HEK293 (cell line): ENCODE results near the gene GNG3.

Experiments used
- CTCF ChIA-PET: fragments of 350-600 bp; formaldehyde crosslinking; extraction: SDS; loops from one replicate; lab custom pipeline; 2021; ENCODE audit warnings: antibody characterized with exemption; lab: Yijun Ruan, JAX
- POLR2A ChIA-PET: fragments of 300-600 bp; formaldehyde crosslinking; extraction: SDS; loops from one replicate; lab custom pipeline; 2020; ENCODE audit warnings: antibody characterized with exemption, inconsistent platforms; lab: Yijun Ruan, JAX
- H3K27ac ChIP-seq: fragments of 200-500 bp; sonication (Bioruptor generic); 2 replicates; pipeline ENCODE4 v1.5.1; 2014; ENCODE audit warnings: low read depth, low read length, control low read depth, inconsistent platforms; ENCODE audit errors: extremely low read depth
- H3K36me3 ChIP-seq, 2 experiments: fragments of 200-500 bp in 1 of 2; sonication (Bioruptor generic) in 1 of 2; 1 replicate in 1 of 2; 2 replicates in 1 of 2; pipeline ENCODE4 v1.5.1; 2014 to 2017; ENCODE audit warnings: inconsistent platforms in 2 of 2, low read length in 2 of 2; ENCODE audit not compliant: control insufficient read depth in 2 of 2, insufficient read depth in 1 of 2
- H3K4me1 ChIP-seq: fragments of 200-500 bp; sonication (Bioruptor generic); 2 replicates; pipeline ENCODE4 v1.5.1; 2014; ENCODE audit warnings: mild to moderate bottlenecking, low read length, inconsistent platforms; ENCODE audit not compliant: control insufficient read depth, insufficient read depth
- H3K4me3 ChIP-seq: 2 replicates; pipeline ENCODE4 v1.5.1; 2011; ENCODE audit warnings: low read depth, mild to moderate bottlenecking, control low read depth, low read length, moderate library complexity
- H3K9me3 ChIP-seq: fragments of 200-500 bp; sonication (Bioruptor generic); 2 replicates; pipeline ENCODE4 v1.5.1; 2014; ENCODE audit warnings: low read depth, low read length, inconsistent platforms; ENCODE audit not compliant: control insufficient read depth, insufficient read depth
- FEZF1 ChIP-seq: fragments of 450-650 bp; formaldehyde crosslinking; IDR thresholded peaks from 2 replicates; pipeline ENCODE4 v1.5.1; 2016; ENCODE audit warnings: missing biosample characterization, missing genetic modification characterization
- GLIS1 ChIP-seq: fragments of 450-650 bp; formaldehyde crosslinking; IDR thresholded peaks from 2 replicates; pipeline ENCODE4 v1.5.1; 2016; ENCODE audit warnings: missing biosample characterization, missing genetic modification characterization
- HOXA7 ChIP-seq: sonication (generic); formaldehyde crosslinking; IDR thresholded peaks from 2 replicates; pipeline ENCODE4 v1.8.1; 2022; ENCODE audit warnings: missing genetic modification reagents, borderline replicate concordance
- HOXC10 ChIP-seq: sonication (generic); formaldehyde crosslinking; IDR thresholded peaks from 2 replicates; pipeline ENCODE4 v1.8.1; 2023; ENCODE audit warnings: mild to moderate bottlenecking, missing genetic modification reagents
- RBAK ChIP-seq: fragments of 450-650 bp; formaldehyde crosslinking; IDR thresholded peaks from 2 replicates; pipeline ENCODE4 v1.5.1; 2016; ENCODE audit warnings: missing biosample characterization, missing genetic modification characterization
- SP3 ChIP-seq: fragments of 450-650 bp; formaldehyde crosslinking; IDR thresholded peaks from 2 replicates; pipeline ENCODE4 v1.5.1; 2016; ENCODE audit warnings: missing biosample characterization, missing genetic modification characterization
- SP7 ChIP-seq: fragments of 450-650 bp; formaldehyde crosslinking; IDR thresholded peaks from 2 replicates; pipeline ENCODE4 v1.5.1; 2016; ENCODE audit warnings: missing biosample characterization, missing genetic modification characterization
- TRIM28 ChIP-seq: IDR thresholded peaks from 2 replicates; pipeline ENCODE4 v1.6.1; 2011; ENCODE audit warnings: low read length, control low read depth, borderline replicate concordance
- YY1 ChIP-seq: fragments of 450-650 bp; formaldehyde crosslinking; IDR thresholded peaks from 2 replicates; pipeline ENCODE4 v1.5.1; 2018; ENCODE audit warnings: missing biosample characterization, missing genetic modification characterization
- ZBTB1 ChIP-seq: fragments of 450-650 bp; formaldehyde crosslinking; IDR thresholded peaks from 2 replicates; pipeline ENCODE4 v1.5.1; 2016; ENCODE audit warnings: missing biosample characterization, missing genetic modification characterization
- ZBTB21 ChIP-seq: fragments of 450-650 bp; formaldehyde crosslinking; IDR thresholded peaks from 2 replicates; pipeline ENCODE4 v1.5.1; 2017; ENCODE audit warnings: missing biosample characterization, missing genetic modification characterization
- ZEB2 ChIP-seq: fragments of 450-650 bp; formaldehyde crosslinking; IDR thresholded peaks from 2 replicates; pipeline ENCODE4 v1.5.1; 2016; ENCODE audit warnings: missing biosample characterization, missing genetic modification characterization
- ZFP69B ChIP-seq: fragments of 450-650 bp; formaldehyde crosslinking; IDR thresholded peaks from 2 replicates; pipeline ENCODE4 v1.5.1; 2016; ENCODE audit warnings: missing biosample characterization, missing genetic modification characterization
- ZNF148 ChIP-seq: fragments of 450-650 bp; formaldehyde crosslinking; IDR thresholded peaks from 2 replicates; pipeline ENCODE4 v1.5.0; 2017; ENCODE audit warnings: missing biosample characterization, missing genetic modification characterization, borderline replicate concordance
- ZNF155 ChIP-seq: fragments of 450-650 bp; formaldehyde crosslinking; IDR thresholded peaks from 2 replicates; pipeline ENCODE4 v1.5.1; 2016; ENCODE audit warnings: missing biosample characterization, missing genetic modification characterization
- ZNF175 ChIP-seq: fragments of 450-650 bp; formaldehyde crosslinking; IDR thresholded peaks from 2 replicates; pipeline ENCODE4 v1.5.1; 2016; ENCODE audit warnings: missing biosample characterization, missing genetic modification characterization
- ZNF184 ChIP-seq: fragments of 450-650 bp; IDR thresholded peaks from 2 replicates; pipeline ENCODE4 v1.5.1; 2018; ENCODE audit warnings: missing biosample characterization, mild to moderate bottlenecking, missing genetic modification characterization
- ZNF23 ChIP-seq: fragments of 450-650 bp; formaldehyde crosslinking; IDR thresholded peaks from 2 replicates; pipeline ENCODE4 v1.5.1; 2016; ENCODE audit warnings: missing biosample characterization, missing genetic modification characterization, borderline replicate concordance
- ZNF239 ChIP-seq: fragments of 450-650 bp; formaldehyde crosslinking; IDR thresholded peaks from 2 replicates; pipeline ENCODE4 v1.5.1; 2016; ENCODE audit warnings: missing biosample characterization, missing genetic modification characterization
- ZNF24 ChIP-seq: fragments of 450-650 bp; formaldehyde crosslinking; IDR thresholded peaks from 2 replicates; pipeline ENCODE4 v1.5.1; 2016; ENCODE audit warnings: missing biosample characterization, missing genetic modification characterization
- ZNF266 ChIP-seq: fragments of 450-650 bp; formaldehyde crosslinking; IDR thresholded peaks from 2 replicates; pipeline ENCODE4 v1.5.1; 2016; ENCODE audit warnings: missing biosample characterization, missing genetic modification characterization, low read depth
- ZNF302 ChIP-seq: fragments of 450-650 bp; formaldehyde crosslinking; IDR thresholded peaks from 2 replicates; pipeline ENCODE4 v1.5.1; 2016; ENCODE audit warnings: missing biosample characterization, missing genetic modification characterization, low read depth
- ZNF324 ChIP-seq: fragments of 450-650 bp; formaldehyde crosslinking; IDR thresholded peaks from 2 replicates; pipeline ENCODE4 v1.5.1; 2016; ENCODE audit warnings: missing biosample characterization, missing genetic modification characterization
- ZNF37A ChIP-seq: fragments of 450-650 bp; IDR thresholded peaks from 2 replicates; pipeline ENCODE4 v1.5.1; 2018; ENCODE audit warnings: missing biosample characterization, missing genetic modification characterization
- ZNF394 ChIP-seq: fragments of 450-650 bp; formaldehyde crosslinking; IDR thresholded peaks from 2 replicates; pipeline ENCODE4 v1.5.1; 2016; ENCODE audit warnings: missing biosample characterization, missing genetic modification characterization, mild to moderate bottlenecking, moderate library complexity, borderline replicate concordance
- ZNF426 ChIP-seq: fragments of 450-650 bp; formaldehyde crosslinking; IDR thresholded peaks from 2 replicates; pipeline ENCODE4 v1.5.1; 2017; ENCODE audit warnings: missing biosample characterization, missing genetic modification characterization, mild to moderate bottlenecking, inconsistent platforms, moderate library complexity
- ZNF530 ChIP-seq: fragments of 450-650 bp; formaldehyde crosslinking; IDR thresholded peaks from 2 replicates; pipeline ENCODE4 v1.5.1; 2016; ENCODE audit warnings: low read depth, missing biosample characterization, missing genetic modification characterization
- ZNF544 ChIP-seq: fragments of 450-650 bp; formaldehyde crosslinking; IDR thresholded peaks from 2 replicates; pipeline ENCODE4 v1.5.0; 2017; ENCODE audit warnings: missing biosample characterization, missing genetic modification characterization
- ZNF548 ChIP-seq: fragments of 450-650 bp; formaldehyde crosslinking; IDR thresholded peaks from 2 replicates; pipeline ENCODE4 v1.5.1; 2016; ENCODE audit warnings: missing biosample characterization, missing genetic modification characterization
- ZNF558 ChIP-seq: fragments of 450-650 bp; formaldehyde crosslinking; IDR thresholded peaks from 2 replicates; pipeline ENCODE4 v1.5.1; 2016; ENCODE audit warnings: missing biosample characterization, missing genetic modification characterization
- ZNF571 ChIP-seq: fragments of 450-650 bp; formaldehyde crosslinking; IDR thresholded peaks from 2 replicates; pipeline ENCODE4 v1.5.0; 2017; ENCODE audit warnings: missing biosample characterization, missing genetic modification characterization
- ZNF600 ChIP-seq: fragments of 450-650 bp; formaldehyde crosslinking; IDR thresholded peaks from 2 replicates; pipeline ENCODE4 v1.5.1; 2016; ENCODE audit warnings: missing biosample characterization, missing genetic modification characterization
- ZNF621 ChIP-seq: fragments of 450-650 bp; formaldehyde crosslinking; IDR thresholded peaks from 2 replicates; pipeline ENCODE4 v1.5.1; 2017; ENCODE audit warnings: missing biosample characterization, missing genetic modification characterization
- ZNF624 ChIP-seq: fragments of 450-650 bp; formaldehyde crosslinking; IDR thresholded peaks from 2 replicates; pipeline ENCODE4 v1.5.1; 2017; ENCODE audit warnings: missing biosample characterization, missing genetic modification characterization
- ZNF629 ChIP-seq: fragments of 450-650 bp; formaldehyde crosslinking; IDR thresholded peaks from 2 replicates; pipeline ENCODE4 v1.5.1; 2017; ENCODE audit warnings: missing biosample characterization, missing genetic modification characterization
- ZNF645 ChIP-seq: fragments of 450-650 bp; formaldehyde crosslinking; IDR thresholded peaks from 2 replicates; pipeline ENCODE4; 2016; ENCODE audit warnings: missing biosample characterization, missing genetic modification characterization
- ZNF707 ChIP-seq: fragments of 450-650 bp; formaldehyde crosslinking; IDR thresholded peaks from 2 replicates; pipeline ENCODE4 v1.5.1; 2016; ENCODE audit warnings: missing biosample characterization, missing genetic modification characterization
- ZNF776 ChIP-seq: fragments of 450-650 bp; formaldehyde crosslinking; IDR thresholded peaks from 2 replicates; pipeline ENCODE4 v1.5.0; 2017; ENCODE audit warnings: missing biosample characterization, missing genetic modification characterization, borderline replicate concordance

The GNG3 gene

GRCh38 chr11:62688491-62688890, 19.0 kb upstream of the GNG3 start (continued):
- no peak for TF ChIP-seq HOXC10 (CRISPR knock-in tag)
- TF ChIP-seq SP7, result no peak
- TF ChIP-seq ZNF645 (tag by site-specific recombination), result no peak
- TF ChIP-seq GLIS1 (tag by site-specific recombination), result no peak
- no peak for TF ChIP-seq YY1

GRCh38 chr11:62689421-62690183, 17.9 kb upstream of the GNG3 start, which contains the start of gene LRRN4CL:
TSS of gene LRRN4CL (minus strand) at chr11:62689530. CDS start at chr11:62688508, 1,022 bp downstream.
- Histone ChIP-seq H3K4me3 (no peak within 1 kb of the TSS), H3K27ac (no peak within 1 kb of the TSS)
- CTCF ChIA-PET, result interaction anchor here (0.5 to 2.3 kb wide), 7 partner anchors 9 to 294 kb away, joined by 3 to 9 read pairs (median 4); no protein-coding TSS in a partner anchor
- TF ChIP-seq YY1 (no peak), ZNF155 (tag by site-specific recombination) (no peak), ZNF184 (no peak), ZNF23 (tag by site-specific recombination) (no peak), ZNF426 (tag by site-specific recombination) (no peak), RBAK (no peak), ZNF37A (tag by site-specific recombination) (no peak), ZNF239 (no peak), ZNF394 (tag by site-specific recombination) (no peak), ZNF266 (tag by site-specific recombination) (no peak), ZNF302 (tag by site-specific recombination) (no peak), ZNF530 (tag by site-specific recombination) (no peak), ZNF558 (tag by site-specific recombination) (no peak), ZNF707 (tag by site-specific recombination) (no peak), ZBTB21 (peak; percentile 44; the same call in 1 of the 2 replicates), ZNF548 (tag by site-specific recombination) (no peak), ZNF24 (tag by site-specific recombination) (no peak), ZNF624 (tag by site-specific recombination) (no peak), ZNF776 (tag by site-specific recombination) (no peak), FEZF1 (no peak), TRIM28 (no peak), ZNF175 (tag by site-specific recombination) (no peak), ZNF600 (tag by site-specific recombination) (0 out of 2 replicates have a peak, but pooled peaks have one; percentile 19), ZNF629 (peak; percentile 87), ZNF571 (tag by site-specific recombination) (no peak), ZNF324 (no peak), ZEB2 (tag by site-specific recombination) (0 out of 2 replicates have a peak, but pooled peaks have one; percentile 44), SP3 (no peak), ZFP69B (0 out of 2 replicates have a peak, but pooled peaks have one; percentile 15), ZNF148 (tag by site-specific recombination) (no peak), ZNF544 (no peak), HOXA7 (CRISPR knock-in tag) (no peak), ZBTB1 (tag by site-specific recombination) (no peak), ZNF621 (tag by site-specific recombination) (no peak)

More at GRCh38 chr11:62689421-62690183, 17.9 kb upstream of the GNG3 start, which contains the start of gene LRRN4CL:
- Histone ChIP-seq H3K36me3 (peaks cover 11 to 48% of the 10 kb centered on the region in 2 experiments; a peak in 2 of 3 replicates), H3K4me1 (no peaks in the 10 kb centered on the region), H3K9me3 (no peaks in the 10 kb centered on the region)
- POLR2A ChIA-PET, result interaction anchor here (0.5 to 2.3 kb wide), 13 partner anchors 8 to 174 kb away, joined by 3 to 15 read pairs (median 4); partner anchors contain the start of genes B3GAT3, BSCL2, C11orf98 and CSKMT
